Panc1 (cell line): ENCODE results near the gene AFG1L. TPM values are rescaled to one million over a fixed set of nuclear protein-coding genes. Genes with fewer than 3 reads are reported as not detected.

ENCODE experiments used
- ATAC-seq: fragments of 200-7000 bp; cut with Tn5 transposase; 2 replicates; pipeline ENCODE4 v1.9.1; 2020; ENCODE audit warnings: mild to moderate bottlenecking, moderate library complexity
- BruUV-seq: library from RNA; stranded (reverse); fragments of 400-500 nt; replicated peaks from 2 replicates; lab custom pipeline; 2021; lab: Mats Ljungman, UMichigan
- CTCF ChIA-PET: fragments of 300-600 bp; sonication (Branson Sonifier 250); formaldehyde crosslinking; loops from one replicate; lab custom pipeline; 2022; ENCODE audit warnings: antibody characterized with exemption; lab: Charles Lee
- POLR2A ChIA-PET: fragments of 300-600 bp; sonication (Branson Sonifier 250); formaldehyde crosslinking; loops from one replicate; lab custom pipeline; 2022; ENCODE audit warnings: antibody characterized with exemption; lab: Charles Lee
- DNase-seq: peaks from one replicate; pipeline ENCODE4 v3.0.0-alpha.2; 2010; ENCODE audit warnings: low read depth, low spot score
- H3K27ac ChIP-seq: 2 replicates; pipeline ENCODE4 v1.5.1; 2011; ENCODE audit warnings: mild to moderate bottlenecking, low read length, inconsistent platforms
- H3K27me3 ChIP-seq: fragments of 200-500 bp; sonication (Bioruptor generic); 2 replicates; pipeline ENCODE4 v1.6.0; 2014; ENCODE audit warnings: low read length, inconsistent platforms; ENCODE audit not compliant: control insufficient read depth, insufficient read depth
- H3K36me3 ChIP-seq: fragments of 200-500 bp; sonication (Bioruptor generic); 2 replicates; pipeline ENCODE4 v1.5.1; 2014; ENCODE audit warnings: inconsistent platforms, mild to moderate bottlenecking, low read length, moderate library complexity; ENCODE audit not compliant: control insufficient read depth, insufficient read depth
- H3K4me1 ChIP-seq: 2 replicates; pipeline ENCODE4 v1.5.1; 2011; ENCODE audit warnings: inconsistent platforms, mild to moderate bottlenecking, low read length, moderate library complexity; ENCODE audit not compliant: control insufficient read depth, insufficient read depth
- H3K4me3 ChIP-seq, 2 experiments: 2 replicates each; pipeline ENCODE4 v1.5.1; 2011 to 2012; ENCODE audit warnings: low read depth in 2 of 2, low read length in 2 of 2, mild to moderate bottlenecking in 2 of 2, inconsistent platforms in 1 of 2, moderate library complexity in 1 of 2
- H3K9me3 ChIP-seq: fragments of 200-500 bp; sonication (Bioruptor generic); 2 replicates; pipeline ENCODE4 v1.5.1; 2014; ENCODE audit warnings: low read depth, mild to moderate bottlenecking, inconsistent platforms, low read length, moderate library complexity; ENCODE audit not compliant: control insufficient read depth, insufficient read depth
- POLR2AphosphoS5 ChIP-seq: IDR thresholded peaks from 2 replicates; pipeline ENCODE4 v1.6.1; 2012; ENCODE audit warnings: mild to moderate bottlenecking, low read depth, low read length, moderate library complexity
- SIN3A ChIP-seq: IDR thresholded peaks from 2 replicates; pipeline ENCODE4 v1.6.1; 2012; ENCODE audit warnings: low read depth, mild to moderate bottlenecking, low read length, moderate library complexity, borderline replicate concordance; ENCODE audit not compliant: insufficient read depth
- TCF7L2 ChIP-seq: IDR thresholded peaks from 2 replicates; pipeline ENCODE4 v1.6.1; 2011; ENCODE audit warnings: mild to moderate bottlenecking, low read depth, low read length, inconsistent platforms
- in situ Hi-C: cut with HindIII; loops from 2 replicates; pipeline ENCODE4 v1.10.0; 2016; ENCODE audit warnings: low sequenced_read_pairs, low pct_unique_long_range_greater_than_20kb
- intact Hi-C: fragments of 100-400 bp; cut with micrococcal nuclease; formaldehyde crosslinking; loops from one replicate; pipeline ENCODE4 v1.10.0; 2022; ENCODE audit not compliant: unreplicated experiment
- total RNA-seq: library from RNA; stranded (reverse); gene quantifications from one replicate; pipeline ENCODE4 v1.2.1, GENCODE V29; 2021; ENCODE audit not compliant: unreplicated experiment
- TF ChIP-seq, protein P1 (sequence below): fragments of 450-650 bp; IDR thresholded peaks from 2 replicates; pipeline ENCODE4 v1.5.1; 2017; ENCODE audit warnings: mild to moderate bottlenecking
- TF ChIP-seq, protein P2 (sequence below), 2 experiments: IDR thresholded peaks; 2 replicates each; pipeline ENCODE4 v1.6.1; 2011 to 2012; ENCODE audit warnings: low read depth in 2 of 2, control low read depth in 1 of 2, low read length in 1 of 2, mild to moderate bottlenecking in 1 of 2, moderate library complexity in 1 of 2; ENCODE audit not compliant: insufficient read depth in 1 of 2

Gene AFG1L
- total RNA-seq, 1 experiment from 2014 or later = 12.4 TPM

DNA sequence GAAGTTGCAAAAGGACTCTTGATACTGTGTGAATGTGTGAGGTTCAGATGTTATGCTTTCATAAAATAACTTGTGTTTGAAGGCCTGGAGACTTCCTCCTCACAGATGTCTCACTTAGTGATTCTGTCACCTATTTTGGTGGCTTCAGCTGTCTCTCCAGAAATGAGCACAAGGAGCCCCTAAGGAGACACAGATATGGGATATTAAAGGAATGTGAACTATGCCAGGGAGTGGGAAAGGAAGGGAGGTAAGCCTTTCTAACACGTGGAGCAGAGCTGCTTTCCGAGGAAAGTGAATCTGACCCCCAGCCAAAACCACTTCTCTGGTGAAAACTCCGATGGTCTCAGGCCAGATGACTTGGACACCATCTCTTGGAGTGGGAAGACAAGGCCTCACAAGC lies 255.4 kb downstream of the AFG1L start:
- H3K36me3 ChIP-seq = no peaks in the 10 kb centered on the region
- CTCF ChIA-PET = no interaction called here
- no peaks in the 10 kb centered on the region for H3K4me1 ChIP-seq
- in situ Hi-C loops = no loop called here
- DNase-seq = no peak
- intact Hi-C loops = no loop called here
- no peak overlapping the region for H3K4me3 ChIP-seq
- POLR2A ChIA-PET = no interaction called here
- ATAC-seq = no peak
- no peaks in the 10 kb centered on the region for H3K9me3 ChIP-seq
- peaks cover 6% of the 10 kb centered on the region; the same call in 1 of the 2 replicates for H3K27me3 ChIP-seq
- no peak overlapping the region for H3K27ac ChIP-seq
- no TSS peak for BruUV-seq
- TF ChIP-seq POLR2AphosphoS5 = no peak
- TF ChIP-seq SIN3A = no peak
- TF ChIP-seq, protein P1, sequence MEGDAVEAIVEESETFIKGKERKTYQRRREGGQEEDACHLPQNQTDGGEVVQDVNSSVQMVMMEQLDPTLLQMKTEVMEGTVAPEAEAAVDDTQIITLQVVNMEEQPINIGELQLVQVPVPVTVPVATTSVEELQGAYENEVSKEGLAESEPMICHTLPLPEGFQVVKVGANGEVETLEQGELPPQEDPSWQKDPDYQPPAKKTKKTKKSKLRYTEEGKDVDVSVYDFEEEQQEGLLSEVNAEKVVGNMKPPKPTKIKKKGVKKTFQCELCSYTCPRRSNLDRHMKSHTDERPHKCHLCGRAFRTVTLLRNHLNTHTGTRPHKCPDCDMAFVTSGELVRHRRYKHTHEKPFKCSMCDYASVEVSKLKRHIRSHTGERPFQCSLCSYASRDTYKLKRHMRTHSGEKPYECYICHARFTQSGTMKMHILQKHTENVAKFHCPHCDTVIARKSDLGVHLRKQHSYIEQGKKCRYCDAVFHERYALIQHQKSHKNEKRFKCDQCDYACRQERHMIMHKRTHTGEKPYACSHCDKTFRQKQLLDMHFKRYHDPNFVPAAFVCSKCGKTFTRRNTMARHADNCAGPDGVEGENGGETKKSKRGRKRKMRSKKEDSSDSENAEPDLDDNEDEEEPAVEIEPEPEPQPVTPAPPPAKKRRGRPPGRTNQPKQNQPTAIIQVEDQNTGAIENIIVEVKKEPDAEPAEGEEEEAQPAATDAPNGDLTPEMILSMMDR = no peak
- TF ChIP-seq TCF7L2 = no peak
- TF ChIP-seq, protein P2, sequence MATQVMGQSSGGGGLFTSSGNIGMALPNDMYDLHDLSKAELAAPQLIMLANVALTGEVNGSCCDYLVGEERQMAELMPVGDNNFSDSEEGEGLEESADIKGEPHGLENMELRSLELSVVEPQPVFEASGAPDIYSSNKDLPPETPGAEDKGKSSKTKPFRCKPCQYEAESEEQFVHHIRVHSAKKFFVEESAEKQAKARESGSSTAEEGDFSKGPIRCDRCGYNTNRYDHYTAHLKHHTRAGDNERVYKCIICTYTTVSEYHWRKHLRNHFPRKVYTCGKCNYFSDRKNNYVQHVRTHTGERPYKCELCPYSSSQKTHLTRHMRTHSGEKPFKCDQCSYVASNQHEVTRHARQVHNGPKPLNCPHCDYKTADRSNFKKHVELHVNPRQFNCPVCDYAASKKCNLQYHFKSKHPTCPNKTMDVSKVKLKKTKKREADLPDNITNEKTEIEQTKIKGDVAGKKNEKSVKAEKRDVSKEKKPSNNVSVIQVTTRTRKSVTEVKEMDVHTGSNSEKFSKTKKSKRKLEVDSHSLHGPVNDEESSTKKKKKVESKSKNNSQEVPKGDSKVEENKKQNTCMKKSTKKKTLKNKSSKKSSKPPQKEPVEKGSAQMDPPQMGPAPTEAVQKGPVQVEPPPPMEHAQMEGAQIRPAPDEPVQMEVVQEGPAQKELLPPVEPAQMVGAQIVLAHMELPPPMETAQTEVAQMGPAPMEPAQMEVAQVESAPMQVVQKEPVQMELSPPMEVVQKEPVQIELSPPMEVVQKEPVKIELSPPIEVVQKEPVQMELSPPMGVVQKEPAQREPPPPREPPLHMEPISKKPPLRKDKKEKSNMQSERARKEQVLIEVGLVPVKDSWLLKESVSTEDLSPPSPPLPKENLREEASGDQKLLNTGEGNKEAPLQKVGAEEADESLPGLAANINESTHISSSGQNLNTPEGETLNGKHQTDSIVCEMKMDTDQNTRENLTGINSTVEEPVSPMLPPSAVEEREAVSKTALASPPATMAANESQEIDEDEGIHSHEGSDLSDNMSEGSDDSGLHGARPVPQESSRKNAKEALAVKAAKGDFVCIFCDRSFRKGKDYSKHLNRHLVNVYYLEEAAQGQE (IDR thresholded peaks at IDR 0.05; ENCODE audit: insufficient read depth in 1 of 2, low read depth in 2 of 2, low read length in 1 of 2) = no peak

DNA sequence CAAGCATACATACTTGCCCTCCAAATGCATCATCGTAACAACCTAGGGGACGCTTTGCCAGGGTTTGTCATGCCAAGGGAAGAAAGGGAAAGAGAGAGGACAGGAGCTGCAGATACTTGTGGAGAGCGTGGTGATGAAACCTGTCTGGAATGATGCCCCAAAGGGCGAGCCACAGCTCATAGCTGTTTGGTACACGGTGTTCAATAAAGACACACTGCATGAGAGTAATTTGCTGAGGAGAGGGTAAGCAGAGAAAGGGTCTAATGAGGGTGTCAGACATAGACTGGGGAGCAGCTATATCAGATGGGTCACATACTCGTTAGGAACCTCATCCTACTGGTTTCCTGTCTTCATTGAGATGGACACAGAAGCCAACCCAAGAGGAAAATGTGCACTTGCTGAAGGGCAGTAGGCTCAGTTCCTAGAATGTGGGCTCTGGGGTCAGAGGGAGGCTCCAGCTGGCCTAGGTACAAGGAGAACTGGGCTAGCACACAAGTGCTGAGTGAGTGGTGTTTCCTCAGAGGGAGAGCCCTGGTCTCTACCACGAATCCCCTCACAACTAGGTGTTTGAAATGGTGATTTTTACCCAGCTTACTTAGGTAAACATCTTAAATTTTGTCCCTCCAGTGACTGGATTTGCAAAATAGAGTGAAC lies 260.7 kb downstream of the AFG1L start:
- H3K4me1 ChIP-seq = peaks cover 5% of the 10 kb centered on the region; the same call in 1 of the 2 replicates
- no peaks in the 10 kb centered on the region; the same call in 1 of the 2 replicates for H3K36me3 ChIP-seq
- intact Hi-C loops = loop anchor here (5.0 kb wide), 1 partner anchor 227 kb away; no protein-coding TSS in a partner anchor
- BruUV-seq = no TSS peak
- ChIA-PET CTCF (interaction anchor here (1.2 kb wide), 1 partner anchor 338 kb away, joined by 4 read pairs; no protein-coding TSS in a partner anchor), POLR2A (interaction anchor here (0.6 kb wide), 2 partner anchors 513 to 826 kb away, joined by 6 to 9 read pairs; partner anchors contain the start of gene CD164)
- H3K4me3 ChIP-seq = no peak overlapping the region
- no peaks in the 10 kb centered on the region for H3K9me3 ChIP-seq
- H3K27ac ChIP-seq = no peak overlapping the region
- in situ Hi-C loops = no loop called here
- H3K27me3 ChIP-seq = peaks cover 6% of the 10 kb centered on the region; the same call in 1 of the 2 replicates
- DNase-seq = no peak
- TF ChIP-seq, protein P1 = no peak
- TF ChIP-seq, protein P2 (IDR thresholded peaks at IDR 0.05; ENCODE audit: insufficient read depth in 1 of 2, low read depth in 2 of 2, low read length in 1 of 2) = no peak
- TF ChIP-seq TCF7L2 = no peak
- no peak for TF ChIP-seq POLR2AphosphoS5
- TF ChIP-seq SIN3A = no peak
- ATAC-seq = no peak
